ENCODE data around the gene MDM2.

DNA sequence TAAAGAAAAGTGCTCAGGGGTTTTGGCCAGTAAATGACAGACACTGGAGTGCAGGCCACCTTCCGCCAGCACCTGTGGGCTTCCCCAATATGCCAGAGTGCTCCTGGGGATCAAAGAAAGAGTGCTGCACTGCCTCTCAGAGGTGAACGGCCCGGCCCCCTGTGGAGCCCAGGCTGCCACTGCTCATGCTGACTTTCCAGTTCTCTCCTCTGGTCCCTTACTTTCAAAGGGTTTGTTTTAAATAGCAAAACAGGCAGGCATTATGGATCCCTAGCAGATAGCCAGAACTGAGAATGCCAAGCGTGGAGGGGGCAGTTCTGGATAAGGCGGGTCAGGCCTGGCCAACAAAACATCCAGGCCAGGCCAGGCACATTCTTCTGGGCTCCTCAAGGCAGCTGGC, 59.6 kb downstream of the MDM2 start:
- TF ChIP-seq POLR2A (IDR thresholded peaks at IDR 0.05), result no peak
- TF ChIP-seq, protein P1, sequence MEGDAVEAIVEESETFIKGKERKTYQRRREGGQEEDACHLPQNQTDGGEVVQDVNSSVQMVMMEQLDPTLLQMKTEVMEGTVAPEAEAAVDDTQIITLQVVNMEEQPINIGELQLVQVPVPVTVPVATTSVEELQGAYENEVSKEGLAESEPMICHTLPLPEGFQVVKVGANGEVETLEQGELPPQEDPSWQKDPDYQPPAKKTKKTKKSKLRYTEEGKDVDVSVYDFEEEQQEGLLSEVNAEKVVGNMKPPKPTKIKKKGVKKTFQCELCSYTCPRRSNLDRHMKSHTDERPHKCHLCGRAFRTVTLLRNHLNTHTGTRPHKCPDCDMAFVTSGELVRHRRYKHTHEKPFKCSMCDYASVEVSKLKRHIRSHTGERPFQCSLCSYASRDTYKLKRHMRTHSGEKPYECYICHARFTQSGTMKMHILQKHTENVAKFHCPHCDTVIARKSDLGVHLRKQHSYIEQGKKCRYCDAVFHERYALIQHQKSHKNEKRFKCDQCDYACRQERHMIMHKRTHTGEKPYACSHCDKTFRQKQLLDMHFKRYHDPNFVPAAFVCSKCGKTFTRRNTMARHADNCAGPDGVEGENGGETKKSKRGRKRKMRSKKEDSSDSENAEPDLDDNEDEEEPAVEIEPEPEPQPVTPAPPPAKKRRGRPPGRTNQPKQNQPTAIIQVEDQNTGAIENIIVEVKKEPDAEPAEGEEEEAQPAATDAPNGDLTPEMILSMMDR (IDR thresholded peaks at IDR 0.05 in 8 of 11, conservative IDR thresholded peaks at IDR 0.05 in 3 of 11), result no peak

Measured in spleen (tissue), 7 donors.